WTC11 (cell line): ENCODE measurements around the gene TTLL11. TPM values are rescaled to one million over a fixed set of nuclear protein-coding genes. Genes with fewer than 3 reads are reported as not detected.

Experiments
- ATAC-seq: fragments of 200-7000 bp; cut with Tn5 transposase; 2 replicates; pipeline ENCODE4 v1.10.0; 2021; ENCODE audit warnings: mild to moderate bottlenecking, moderate library complexity
- CTCF ChIA-PET: fragments of 300-600 bp; sonication (Branson Sonifier 250); formaldehyde crosslinking; loops from one replicate; lab custom pipeline; 2021; ENCODE audit warnings: antibody characterized with exemption; lab: Charles Lee
- POLR2A ChIA-PET: fragments of 350-600 bp; sonication (Branson Sonifier 250); formaldehyde crosslinking; loops from one replicate; lab custom pipeline; 2021; ENCODE audit warnings: antibody characterized with exemption; lab: Charles Lee
- DNase-seq: peaks from one replicate; pipeline ENCODE4 v3.0.0; 2021; ENCODE audit warnings: low spot score
- H3K27ac Mint-ChIP-seq: 2 replicates; pipeline ENCODE4 v1.8.0; 2021; ENCODE audit warnings: mixed read lengths
- H3K27me3 Mint-ChIP-seq: 2 replicates; pipeline ENCODE4 v1.8.0; 2021; ENCODE audit warnings: low read depth, mild to moderate bottlenecking, moderate library complexity, mixed read lengths
- H3K36me3 Mint-ChIP-seq: 2 replicates; pipeline ENCODE4 v1.8.0; 2021; ENCODE audit warnings: mixed read lengths
- H3K4me1 Mint-ChIP-seq: 2 replicates; pipeline ENCODE4 v1.8.0; 2022; ENCODE audit warnings: mixed read lengths
- H3K4me3 Mint-ChIP-seq: 2 replicates; pipeline ENCODE4 v1.8.0; 2021; ENCODE audit warnings: mild to moderate bottlenecking, moderate library complexity, mixed read lengths
- H3K9me3 Mint-ChIP-seq: 2 replicates; pipeline ENCODE4 v1.8.0; 2021; ENCODE audit warnings: mixed read lengths
- EMX1 ChIP-seq: fragments of 250-450 bp; sonication (Bioruptor Pico); IDR thresholded peaks from 2 replicates; pipeline ENCODE4 v1.8.0; 2021; ENCODE audit warnings: mild to moderate bottlenecking
- ESRRA ChIP-seq: sonication (generic); formaldehyde crosslinking; IDR thresholded peaks from 2 replicates; pipeline ENCODE4 v1.8.1; 2022; ENCODE audit warnings: mild to moderate bottlenecking, missing genetic modification reagents, borderline replicate concordance
- FOXP1 ChIP-seq: sonication (generic); formaldehyde crosslinking; IDR thresholded peaks from 2 replicates; pipeline ENCODE4 v1.8.0; 2022; ENCODE audit warnings: missing genetic modification reagents, mild to moderate bottlenecking, moderate library complexity, borderline replicate concordance
- JAZF1 ChIP-seq: fragments of 250-450 bp; sonication (Bioruptor Pico); IDR thresholded peaks from 2 replicates; pipeline ENCODE4 v1.9.0; 2021; ENCODE audit warnings: moderate library complexity, mild to moderate bottlenecking, inconsistent platforms
- JUN ChIP-seq: sonication (generic); formaldehyde crosslinking; IDR thresholded peaks from 2 replicates; pipeline ENCODE4 v1.8.0; 2023; ENCODE audit warnings: mild to moderate bottlenecking, missing genetic modification reagents
- KAT7 ChIP-seq: sonication (generic); formaldehyde crosslinking; IDR thresholded peaks from 2 replicates; pipeline ENCODE4 v1.8.1; 2023; ENCODE audit warnings: missing genetic modification reagents, mild to moderate bottlenecking, borderline replicate concordance
- NFE2L1 ChIP-seq: sonication (generic); formaldehyde crosslinking; IDR thresholded peaks from 2 replicates; pipeline ENCODE4 v1.8.1; 2023; ENCODE audit warnings: missing genetic modification reagents
- NFYB ChIP-seq: sonication (generic); formaldehyde crosslinking; conservative IDR thresholded peaks from 2 replicates; pipeline ENCODE4 v1.8.0; 2022; ENCODE audit warnings: low read depth, missing genetic modification reagents
- PRRX2 ChIP-seq: fragments of 250-450 bp; sonication (Bioruptor Pico); IDR thresholded peaks from 2 replicates; pipeline ENCODE4 v1.8.0; 2021; ENCODE audit warnings: mild to moderate bottlenecking
- SMAD3 ChIP-seq: sonication (generic); formaldehyde crosslinking; IDR thresholded peaks from 2 replicates; pipeline ENCODE4 v1.8.0; 2022; ENCODE audit warnings: missing genetic modification reagents, mild to moderate bottlenecking, borderline replicate concordance
- SOX15 ChIP-seq: fragments of 250-450 bp; sonication (Bioruptor Pico); IDR thresholded peaks from 2 replicates; pipeline ENCODE4 v1.9.0; 2021; ENCODE audit warnings: mild to moderate bottlenecking
- ZNF232 ChIP-seq: sonication (generic); formaldehyde crosslinking; IDR thresholded peaks from 2 replicates; pipeline ENCODE4 v1.8.0; 2022; ENCODE audit warnings: mild to moderate bottlenecking, missing genetic modification reagents
- ZNF263 ChIP-seq: sonication (generic); formaldehyde crosslinking; IDR thresholded peaks from 2 replicates; pipeline ENCODE4 v1.8.1; 2022; ENCODE audit warnings: low read depth, mild to moderate bottlenecking, moderate library complexity, missing genetic modification reagents
- ZNF396 ChIP-seq: fragments of 250-450 bp; sonication (Bioruptor Pico); IDR thresholded peaks from 2 replicates; pipeline ENCODE4 v1.8.0; 2021; ENCODE audit warnings: mild to moderate bottlenecking, moderate library complexity, borderline replicate concordance
- ZNF416 ChIP-seq: fragments of 250-450 bp; sonication (Bioruptor Pico); IDR thresholded peaks from 2 replicates; pipeline ENCODE4 v1.9.0; 2021; ENCODE audit warnings: mild to moderate bottlenecking, inconsistent platforms
- total RNA-seq: library from RNA; stranded (reverse); gene quantifications from 3 replicates; pipeline ENCODE4 v1.2.3, GENCODE V29; 2021
- TF ChIP-seq, protein P1 (sequence below): sonication (generic); formaldehyde crosslinking; IDR thresholded peaks from 2 replicates; pipeline ENCODE4 v1.8.1; 2023; ENCODE audit warnings: mild to moderate bottlenecking, missing genetic modification reagents
- TF ChIP-seq, protein P2 (sequence below): fragments of 250-450 bp; sonication (Bioruptor Pico); IDR thresholded peaks from 2 replicates; pipeline ENCODE4 v1.8.0; 2021; ENCODE audit warnings: mild to moderate bottlenecking
- TF ChIP-seq, protein P3 (sequence below): sonication (generic); formaldehyde crosslinking; IDR thresholded peaks from 2 replicates; pipeline ENCODE4 v1.8.1; 2022; ENCODE audit warnings: missing genetic modification reagents, borderline replicate concordance
- TF ChIP-seq, protein P4 (sequence below): sonication (generic); formaldehyde crosslinking; IDR thresholded peaks from 2 replicates; pipeline ENCODE4 v1.8.1; 2023; ENCODE audit warnings: mild to moderate bottlenecking, moderate library complexity, missing genetic modification reagents
- TF ChIP-seq, protein P5 (sequence below): sonication (generic); formaldehyde crosslinking; IDR thresholded peaks from 2 replicates; pipeline ENCODE4 v1.8.0; 2022; ENCODE audit warnings: mild to moderate bottlenecking, missing genetic modification reagents
- TF ChIP-seq, protein P6 (sequence below): sonication (generic); formaldehyde crosslinking; IDR thresholded peaks from 2 replicates; pipeline ENCODE4 v1.8.1; 2023; ENCODE audit warnings: mild to moderate bottlenecking, missing genetic modification reagents

The TTLL11 gene
- total RNA-seq, 1 experiment from 2014 or later, result 1.1 TPM

DNA sequence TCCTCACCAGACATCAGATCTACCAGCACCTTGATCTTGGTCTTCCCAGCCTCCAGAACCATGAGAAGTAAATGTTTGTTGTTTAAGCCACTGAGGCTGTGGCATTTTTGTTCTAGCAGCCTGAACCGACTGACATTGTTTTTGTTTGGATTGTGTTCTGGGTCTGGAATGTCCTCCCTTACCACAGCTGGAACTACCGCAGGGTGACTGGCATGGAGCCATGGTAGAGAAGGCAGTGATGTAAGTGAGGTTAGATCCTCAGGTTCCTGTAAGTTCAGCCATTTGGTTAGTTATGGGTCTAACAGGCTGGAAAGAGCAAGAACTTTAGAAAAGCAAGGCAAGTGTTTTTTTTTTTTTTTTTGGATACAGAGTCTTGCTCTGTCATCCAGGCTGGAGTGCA is 232.4 kb downstream of the TTLL11 start (continued):
- TF ChIP-seq, protein P1, sequence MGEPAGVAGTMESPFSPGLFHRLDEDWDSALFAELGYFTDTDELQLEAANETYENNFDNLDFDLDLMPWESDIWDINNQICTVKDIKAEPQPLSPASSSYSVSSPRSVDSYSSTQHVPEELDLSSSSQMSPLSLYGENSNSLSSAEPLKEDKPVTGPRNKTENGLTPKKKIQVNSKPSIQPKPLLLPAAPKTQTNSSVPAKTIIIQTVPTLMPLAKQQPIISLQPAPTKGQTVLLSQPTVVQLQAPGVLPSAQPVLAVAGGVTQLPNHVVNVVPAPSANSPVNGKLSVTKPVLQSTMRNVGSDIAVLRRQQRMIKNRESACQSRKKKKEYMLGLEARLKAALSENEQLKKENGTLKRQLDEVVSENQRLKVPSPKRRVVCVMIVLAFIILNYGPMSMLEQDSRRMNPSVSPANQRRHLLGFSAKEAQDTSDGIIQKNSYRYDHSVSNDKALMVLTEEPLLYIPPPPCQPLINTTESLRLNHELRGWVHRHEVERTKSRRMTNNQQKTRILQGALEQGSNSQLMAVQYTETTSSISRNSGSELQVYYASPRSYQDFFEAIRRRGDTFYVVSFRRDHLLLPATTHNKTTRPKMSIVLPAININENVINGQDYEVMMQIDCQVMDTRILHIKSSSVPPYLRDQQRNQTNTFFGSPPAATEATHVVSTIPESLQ (CRISPR knock-in tag), result no peak
- no peak for TF ChIP-seq JUN (CRISPR knock-in tag)
- TF ChIP-seq PRRX2 (CRISPR knock-in tag), result no peak
- no peak for TF ChIP-seq JAZF1 (CRISPR knock-in tag)

DNA sequence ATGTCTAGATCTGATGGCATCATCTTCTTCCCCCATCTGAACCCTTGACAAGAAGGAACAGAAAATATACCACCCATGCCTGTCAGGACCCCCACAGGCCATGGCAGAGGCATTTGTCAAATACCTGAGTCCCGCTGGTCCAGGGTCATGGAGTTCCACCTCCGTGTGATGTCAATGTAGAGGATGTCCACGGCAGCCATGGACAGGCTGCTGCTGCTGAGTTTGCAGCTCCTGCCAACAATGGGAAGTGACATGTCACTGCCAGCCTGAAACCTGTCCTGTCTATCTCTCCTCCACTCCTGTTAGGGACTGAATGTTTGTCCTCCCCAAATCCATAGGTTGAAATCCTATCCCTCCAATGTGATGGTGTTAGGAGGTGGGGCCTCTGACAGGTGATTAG is 232.9 kb downstream of the TTLL11 start:
- no peaks in the 10 kb centered on the region for H3K9me3 Mint-ChIP-seq
- H3K4me3 Mint-ChIP-seq, result no peak overlapping the region
- no peaks in the 10 kb centered on the region for H3K36me3 Mint-ChIP-seq
- H3K4me1 Mint-ChIP-seq, result peaks cover 42% of the 10 kb centered on the region
- DNase-seq (no peak), ATAC-seq (no peak)
- POLR2A ChIA-PET, result no interaction called here
- no peak overlapping the region for H3K27ac Mint-ChIP-seq
- CTCF ChIA-PET, result interaction anchor here (0.6 to 2.9 kb wide), 7 partner anchors 35 to 314 kb away, joined by 3 to 15 read pairs (median 4); no protein-coding TSS in a partner anchor
- TF ChIP-seq NFE2L1 (CRISPR knock-in tag), result no peak
- TF ChIP-seq, all 79 proteins: peak for 0
- H3K27me3 Mint-ChIP-seq, result no peaks in the 10 kb centered on the region

DNA sequence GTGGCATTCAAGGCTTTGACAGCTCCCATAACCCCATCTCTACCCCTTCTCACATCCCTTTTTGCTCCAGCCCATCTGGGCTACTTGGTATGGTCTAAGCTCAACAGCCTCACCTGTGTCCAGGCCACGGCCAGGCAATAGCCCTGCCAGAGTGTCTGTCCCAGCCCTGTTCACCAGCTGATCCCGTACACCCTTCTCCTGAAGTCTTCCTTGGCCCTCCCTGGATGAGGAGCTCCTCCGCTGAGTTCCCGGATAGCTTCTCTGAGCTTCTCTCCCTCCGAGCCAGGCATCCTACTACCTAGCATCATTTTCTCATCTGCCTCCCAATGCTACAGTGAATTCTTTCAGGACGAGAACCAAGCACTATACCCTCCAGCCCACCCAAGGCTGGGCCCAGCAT is 233.5 kb downstream of the TTLL11 start:
- POLR2A ChIA-PET, result no interaction called here
- no peak for TF ChIP-seq ESRRA
- TF ChIP-seq ZNF416 (CRISPR knock-in tag), result no peak
- TF ChIP-seq, protein P2, sequence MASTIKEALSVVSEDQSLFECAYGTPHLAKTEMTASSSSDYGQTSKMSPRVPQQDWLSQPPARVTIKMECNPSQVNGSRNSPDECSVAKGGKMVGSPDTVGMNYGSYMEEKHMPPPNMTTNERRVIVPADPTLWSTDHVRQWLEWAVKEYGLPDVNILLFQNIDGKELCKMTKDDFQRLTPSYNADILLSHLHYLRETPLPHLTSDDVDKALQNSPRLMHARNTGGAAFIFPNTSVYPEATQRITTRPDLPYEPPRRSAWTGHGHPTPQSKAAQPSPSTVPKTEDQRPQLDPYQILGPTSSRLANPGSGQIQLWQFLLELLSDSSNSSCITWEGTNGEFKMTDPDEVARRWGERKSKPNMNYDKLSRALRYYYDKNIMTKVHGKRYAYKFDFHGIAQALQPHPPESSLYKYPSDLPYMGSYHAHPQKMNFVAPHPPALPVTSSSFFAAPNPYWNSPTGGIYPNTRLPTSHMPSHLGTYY (CRISPR knock-in tag), result no peak
- TF ChIP-seq, protein P3, sequence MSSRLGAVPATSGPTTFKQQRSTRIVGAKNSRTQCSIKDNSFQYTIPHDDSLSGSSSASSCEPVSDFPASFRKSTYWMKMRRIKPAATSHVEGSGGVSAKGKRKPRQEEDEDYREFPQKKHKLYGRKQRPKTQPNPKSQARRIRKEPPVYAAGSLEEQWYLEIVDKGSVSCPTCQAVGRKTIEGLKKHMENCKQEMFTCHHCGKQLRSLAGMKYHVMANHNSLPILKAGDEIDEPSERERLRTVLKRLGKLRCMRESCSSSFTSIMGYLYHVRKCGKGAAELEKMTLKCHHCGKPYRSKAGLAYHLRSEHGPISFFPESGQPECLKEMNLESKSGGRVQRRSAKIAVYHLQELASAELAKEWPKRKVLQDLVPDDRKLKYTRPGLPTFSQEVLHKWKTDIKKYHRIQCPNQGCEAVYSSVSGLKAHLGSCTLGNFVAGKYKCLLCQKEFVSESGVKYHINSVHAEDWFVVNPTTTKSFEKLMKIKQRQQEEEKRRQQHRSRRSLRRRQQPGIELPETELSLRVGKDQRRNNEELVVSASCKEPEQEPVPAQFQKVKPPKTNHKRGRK (CRISPR knock-in tag), result no peak
- TF ChIP-seq KAT7 (CRISPR knock-in tag), result no peak
- TF ChIP-seq, protein P4, sequence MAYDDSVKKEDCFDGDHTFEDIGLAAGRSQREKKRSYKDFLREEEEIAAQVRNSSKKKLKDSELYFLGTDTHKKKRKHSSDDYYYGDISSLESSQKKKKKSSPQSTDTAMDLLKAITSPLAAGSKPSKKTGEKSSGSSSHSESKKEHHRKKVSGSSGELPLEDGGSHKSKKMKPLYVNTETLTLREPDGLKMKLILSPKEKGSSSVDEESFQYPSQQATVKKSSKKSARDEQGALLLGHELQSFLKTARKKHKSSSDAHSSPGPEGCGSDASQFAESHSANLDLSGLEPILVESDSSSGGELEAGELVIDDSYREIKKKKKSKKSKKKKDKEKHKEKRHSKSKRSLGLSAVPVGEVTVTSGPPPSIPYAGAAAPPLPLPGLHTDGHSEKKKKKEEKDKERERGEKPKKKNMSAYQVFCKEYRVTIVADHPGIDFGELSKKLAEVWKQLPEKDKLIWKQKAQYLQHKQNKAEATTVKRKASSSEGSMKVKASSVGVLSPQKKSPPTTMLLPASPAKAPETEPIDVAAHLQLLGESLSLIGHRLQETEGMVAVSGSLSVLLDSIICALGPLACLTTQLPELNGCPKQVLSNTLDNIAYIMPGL (CRISPR knock-in tag), result no peak
- TF ChIP-seq, protein P5, sequence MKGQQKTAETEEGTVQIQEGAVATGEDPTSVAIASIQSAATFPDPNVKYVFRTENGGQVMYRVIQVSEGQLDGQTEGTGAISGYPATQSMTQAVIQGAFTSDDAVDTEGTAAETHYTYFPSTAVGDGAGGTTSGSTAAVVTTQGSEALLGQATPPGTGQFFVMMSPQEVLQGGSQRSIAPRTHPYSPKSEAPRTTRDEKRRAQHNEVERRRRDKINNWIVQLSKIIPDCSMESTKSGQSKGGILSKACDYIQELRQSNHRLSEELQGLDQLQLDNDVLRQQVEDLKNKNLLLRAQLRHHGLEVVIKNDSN (CRISPR knock-in tag), result no peak
- TF ChIP-seq, protein P6, sequence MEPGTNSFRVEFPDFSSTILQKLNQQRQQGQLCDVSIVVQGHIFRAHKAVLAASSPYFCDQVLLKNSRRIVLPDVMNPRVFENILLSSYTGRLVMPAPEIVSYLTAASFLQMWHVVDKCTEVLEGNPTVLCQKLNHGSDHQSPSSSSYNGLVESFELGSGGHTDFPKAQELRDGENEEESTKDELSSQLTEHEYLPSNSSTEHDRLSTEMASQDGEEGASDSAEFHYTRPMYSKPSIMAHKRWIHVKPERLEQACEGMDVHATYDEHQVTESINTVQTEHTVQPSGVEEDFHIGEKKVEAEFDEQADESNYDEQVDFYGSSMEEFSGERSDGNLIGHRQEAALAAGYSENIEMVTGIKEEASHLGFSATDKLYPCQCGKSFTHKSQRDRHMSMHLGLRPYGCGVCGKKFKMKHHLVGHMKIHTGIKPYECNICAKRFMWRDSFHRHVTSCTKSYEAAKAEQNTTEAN (CRISPR knock-in tag), result no peak
- no peak for TF ChIP-seq ZNF232
- no peak for TF ChIP-seq NFYB (CRISPR knock-in tag)
- no peak for TF ChIP-seq ZNF263 (CRISPR knock-in tag)
- no peak for TF ChIP-seq ZNF396 (CRISPR knock-in tag)
- no peak for TF ChIP-seq SOX15 (CRISPR knock-in tag)
- TF ChIP-seq EMX1 (CRISPR knock-in tag), result no peak
- no peak for TF ChIP-seq SMAD3 (CRISPR knock-in tag)
- TF ChIP-seq FOXP1 (CRISPR knock-in tag), result no peak
- TF ChIP-seq, all 79 proteins: peak for 0
- no peak overlapping the region for H3K27ac Mint-ChIP-seq
- no peak for ATAC-seq
- H3K4me1 Mint-ChIP-seq, result peaks cover 44% of the 10 kb centered on the region
- CTCF ChIA-PET, result interaction anchor here (0.6 to 1.6 kb wide), 6 partner anchors 34 to 314 kb away, joined by 3 to 5 read pairs (median 4); no protein-coding TSS in a partner anchor
- H3K9me3 Mint-ChIP-seq, result no peaks in the 10 kb centered on the region
- H3K27me3 Mint-ChIP-seq, result no peaks in the 10 kb centered on the region
- H3K4me3 Mint-ChIP-seq, result no peak overlapping the region
- no peak for DNase-seq
- no peaks in the 10 kb centered on the region for H3K36me3 Mint-ChIP-seq
